GM10248 (cell line): ENCODE measurements around the gene LNPEP.

ENCODE experiments used
- CTCF ChIA-PET: fragments of 300-600 bp; sonication (Branson Sonifier 250); formaldehyde crosslinking; extraction: SDS; loops from one replicate; lab custom pipeline; 2021; ENCODE audit warnings: antibody characterized with exemption; lab: Yijun Ruan, JAX
- POLR2A ChIA-PET: fragments of 350-650 bp; sonication (Branson Sonifier 250); formaldehyde crosslinking; extraction: SDS; loops from one replicate; lab custom pipeline; 2020; ENCODE audit warnings: antibody characterized with exemption; lab: Yijun Ruan, JAX
- DNase-seq: peaks from one replicate; pipeline ENCODE4 v3.0.0; 2012; ENCODE audit errors: extremely low spot score
- CTCF ChIP-seq: IDR thresholded peaks from 2 replicates; pipeline ENCODE4 v1.5.1; 2012; ENCODE audit warnings: mild to moderate bottlenecking, low read depth; ENCODE audit errors: extremely low read depth, missing control alignments, control extremely low read depth

Gene LNPEP

GRCh38 chr5:97011567-97011966 lies 75.7 kb downstream of the LNPEP start:
- POLR2A ChIA-PET, result no interaction called here
- CTCF ChIA-PET, result interaction anchor here (1.0 to 3.3 kb wide), 10 partner anchors 12 to 168 kb away, joined by 3 to 11 read pairs (median 3); no protein-coding TSS in a partner anchor
- DNase-seq, result no peak
- no peak for TF ChIP-seq CTCF

GRCh38 chr5:97019435-97020117 lies 83.7 kb downstream of the LNPEP start:
- no peak for TF ChIP-seq CTCF
- no peak for DNase-seq
- ChIA-PET POLR2A (no interaction called here), CTCF (interaction anchor here (1.4 kb wide), 1 partner anchor 22 kb away, joined by 3 read pairs; no protein-coding TSS in a partner anchor)

- POLR2A ChIA-PET, result no interaction called here
Observed at GRCh38 chr5:97021416-97021815, 85.5 kb downstream of the LNPEP start.

GRCh38 chr5:97022898-97023297 lies 87.0 kb downstream of the LNPEP start:
- no peak for DNase-seq
- ChIA-PET CTCF (interaction anchor here (1.8 kb wide), 1 partner anchor 10 kb away, joined by 5 read pairs; no protein-coding TSS in a partner anchor), POLR2A (no interaction called here)
- TF ChIP-seq CTCF, result no peak

More at GRCh38 chr5:97021416-97021815, 85.5 kb downstream of the LNPEP start:
- CTCF ChIA-PET, result interaction anchor here (1.7 kb wide), 1 partner anchor 252 kb away, joined by 5 read pairs; no protein-coding TSS in a partner anchor
- no peak for TF ChIP-seq CTCF
- no peak for DNase-seq

GRCh38 chr5:97026721-97027120 lies 90.8 kb downstream of the LNPEP start:
- POLR2A ChIA-PET, result no interaction called here
- DNase-seq, result no peak
- CTCF ChIA-PET, result interaction anchor here (1.0 to 1.8 kb wide), 5 partner anchors 8 to 222 kb away, joined by 3 to 7 read pairs (median 4); no protein-coding TSS in a partner anchor
- TF ChIP-seq CTCF, result no peak

GRCh38 chr5:97037819-97038218 lies 101.9 kb downstream of the LNPEP start:
- no peak for DNase-seq
- ChIA-PET CTCF (interaction anchor here (1.4 kb wide), 1 partner anchor 14 kb away, joined by 7 read pairs; no protein-coding TSS in a partner anchor), POLR2A (no interaction called here)
- TF ChIP-seq CTCF, result no peak
